ENCODE measurements around the gene OSM. TPM values are rescaled to one million over a fixed set of nuclear protein-coding genes. Genes with fewer than 3 reads are reported as not detected.

OSM gene
- polyA plus RNA-seq, 3 donors, result 48.0 to 295 (median 146) TPM

- peaks cover 85 to 99% of the 10 kb centered on the region in 2 donors for H3K4me1 ChIP-seq (ENCODE audit: control insufficient read depth in 1 of 2, insufficient read depth in 2 of 2, low read length in 2 of 2)
- Mint-ChIP-seq H3K27me3 (ENCODE audit: low read depth in 3 of 3) (peaks cover 11 to 28% (median 28%) of the 10 kb centered on the region in 3 donors), H3K27ac (peak overlapping the region in 6 of 7 donors; percentile 31 to 99 (median 90)), H3K36me3 (peaks cover 12 to 39% of the 10 kb centered on the region in 2 donors), H3K9me3 (peaks cover 0 to 9% (median 0%) of the 10 kb centered on the region in 7 donors), H3K4me3 (peak overlapping the region in 1 of 2 donors; percentile 71), H3K4me1 (peaks cover 97% of the 10 kb centered on the region)
- no peak overlapping the region for H3K4me2 ChIP-seq (replicated peaks; ENCODE audit: extremely low read depth, low read length, poor library complexity, severe bottlenecking)
- 99% methylated on average over 6 of the region's 9 CpGs for WGBS (ENCODE audit: insufficient coverage)
- TF ChIP-seq CTCF (IDR thresholded peaks at IDR 0.05), result no peak
- intact Hi-C loops (cut with micrococcal nuclease), result loop anchor here (5.0 kb wide), 2 partner anchors 77 to 168 kb away; no protein-coding TSS in a partner anchor
- no peaks in the 10 kb centered on the region for H3K79me2 ChIP-seq (ENCODE audit: insufficient read depth, low read length)
- no peak for DNase-seq
- H3K9ac ChIP-seq (ENCODE audit: insufficient read depth, low read length, poor library complexity, severe bottlenecking), result no peak overlapping the region
- H3K36me3 ChIP-seq (replicated peaks in 1 of 2; ENCODE audit: control insufficient read depth in 1 of 2, insufficient read depth in 2 of 2, low read length in 2 of 2), result no peaks in the 10 kb centered on the region
- H3K4me3 ChIP-seq (replicated peaks in 1 of 3; ENCODE audit: low read depth in 2 of 3, low read length in 3 of 3), result no peak overlapping the region
- H2AFZ ChIP-seq (ENCODE audit: insufficient read depth, low read depth, low read length, poor library complexity, severe bottlenecking), result no peak overlapping the region
- H3K27ac ChIP-seq (ENCODE audit: low read depth in 1 of 2, low read length in 2 of 2), result no peak overlapping the region
- no peaks in the 10 kb centered on the region for H3K9me3 ChIP-seq (replicated peaks in 1 of 2; ENCODE audit: control insufficient read depth in 1 of 2, insufficient read depth in 1 of 2, low read length in 2 of 2)
- H4K20me1 ChIP-seq (ENCODE audit: insufficient read depth, low read length), result no peaks in the 10 kb centered on the region
- H3K27me3 ChIP-seq (ENCODE audit: control insufficient read depth in 2 of 2, insufficient read depth in 2 of 2, low read length in 2 of 2), result peaks cover 0 to 10% of the 10 kb centered on the region in 2 donors
Observed at GRCh38 chr22:30274437-30274812, 7.8 kb upstream of the OSM start.

- H3K9me3 Mint-ChIP-seq, result peaks cover 0 to 9% (median 0%) of the 10 kb centered on the region in 7 donors
- DNase-seq, result peak in 2 of 3 donors; percentile 84 to 86
- H3K9me3 ChIP-seq (replicated peaks in 1 of 2; ENCODE audit: control insufficient read depth in 1 of 2, insufficient read depth in 1 of 2, low read length in 2 of 2), result no peaks in the 10 kb centered on the region
- H2AFZ ChIP-seq (ENCODE audit: insufficient read depth, low read depth, low read length, poor library complexity, severe bottlenecking), result no peak overlapping the region
- peak overlapping the region; percentile 53 to 61 for H3K4me3 Mint-ChIP-seq
- no peaks in the 10 kb centered on the region for H4K20me1 ChIP-seq (ENCODE audit: insufficient read depth, low read length)
- H3K27me3 ChIP-seq (ENCODE audit: control insufficient read depth in 2 of 2, insufficient read depth in 2 of 2, low read length in 2 of 2), result peaks cover 0 to 10% of the 10 kb centered on the region in 2 donors
- peaks cover 79 to 99% of the 10 kb centered on the region in 2 donors for H3K4me1 ChIP-seq (ENCODE audit: control insufficient read depth in 1 of 2, insufficient read depth in 2 of 2, low read length in 2 of 2)
- no peaks in the 10 kb centered on the region for H3K36me3 ChIP-seq (replicated peaks in 1 of 2; ENCODE audit: control insufficient read depth in 1 of 2, insufficient read depth in 2 of 2, low read length in 2 of 2)
- peaks cover 18 to 43% of the 10 kb centered on the region in 2 donors for H3K36me3 Mint-ChIP-seq
- H3K4me2 ChIP-seq (replicated peaks; ENCODE audit: extremely low read depth, low read length, poor library complexity, severe bottlenecking), result no peak overlapping the region
- WGBS (ENCODE audit: insufficient coverage), result 61% methylated on average over 8 of the region's 10 CpGs
- H3K27me3 Mint-ChIP-seq (ENCODE audit: low read depth in 3 of 3), result peaks cover 13 to 30% (median 30%) of the 10 kb centered on the region in 3 donors
- peaks cover 97% of the 10 kb centered on the region for H3K4me1 Mint-ChIP-seq
- H3K79me2 ChIP-seq (ENCODE audit: insufficient read depth, low read length), result no peaks in the 10 kb centered on the region
- no peak overlapping the region for H3K4me3 ChIP-seq (replicated peaks in 1 of 3; ENCODE audit: low read depth in 2 of 3, low read length in 3 of 3)
- H3K27ac Mint-ChIP-seq, result peak overlapping the region in 6 of 7 donors; percentile 93 to 99 (median 98)
- no peak for TF ChIP-seq CTCF (IDR thresholded peaks at IDR 0.05)
- intact Hi-C loops (cut with micrococcal nuclease), result loop anchor here (1.0 to 5.0 kb wide), 5 partner anchors 10 to 168 kb away; no protein-coding TSS in a partner anchor
- H3K9ac ChIP-seq (ENCODE audit: insufficient read depth, low read length, poor library complexity, severe bottlenecking), result no peak overlapping the region
- peak overlapping the region; percentile 11 to 50 for H3K27ac ChIP-seq (ENCODE audit: low read depth in 1 of 2, low read length in 2 of 2)
Observed at GRCh38 chr22:30273711-30274436, 7.2 kb upstream of the OSM start.

Measured in CD14-positive monocyte (primary cell).